OCI-LY1 (cell line): Measurements from ENCODE around the gene LUC7L2.
"Not testable (repeated sequence)": the region's sequence is repeated elsewhere in the genome, so short reads cannot be mapped to it uniquely, and the experiment has no call there.

Source experiments
- EZH2 ChIP-seq: fragments of 200-600 bp; sonication (generic), shearing (Covaris generic); IDR thresholded peaks from 2 replicates; pipeline ENCODE4 v1.8.0; 2017; ENCODE audit warnings: borderline replicate concordance, mixed run types, mild to moderate bottlenecking, antibody characterized with exemption, low read length, moderate library complexity, mixed read lengths
- TF ChIP-seq, protein P1 (sequence below): fragments of 200-600 bp; sonication (generic), shearing (Covaris generic); IDR thresholded peaks from 2 replicates; pipeline ENCODE4 v1.5.1; 2017; ENCODE audit warnings: mild to moderate bottlenecking, antibody characterized with exemption, low read length, moderate library complexity, mixed read lengths

DNA sequence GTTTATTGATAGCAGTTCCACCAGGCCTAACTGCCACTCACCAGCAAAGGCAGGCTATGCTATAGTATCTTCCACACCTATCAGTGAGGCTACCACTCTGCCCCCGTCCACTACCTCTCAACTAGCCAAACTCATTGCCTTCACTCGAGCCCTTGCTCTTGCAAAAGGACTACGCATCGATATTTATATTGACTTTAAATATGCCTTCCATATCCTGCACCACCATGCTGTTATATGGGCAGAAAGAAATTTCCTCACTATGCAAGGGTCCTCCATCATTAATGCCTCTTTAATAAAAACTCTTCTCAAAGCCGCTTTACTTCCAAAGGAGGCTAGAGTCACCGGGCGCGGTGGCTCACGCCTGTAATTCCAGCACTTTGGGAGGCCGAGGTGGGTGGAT lies 105.4 kb downstream of the LUC7L2 start:
- TF ChIP-seq, protein P1, sequence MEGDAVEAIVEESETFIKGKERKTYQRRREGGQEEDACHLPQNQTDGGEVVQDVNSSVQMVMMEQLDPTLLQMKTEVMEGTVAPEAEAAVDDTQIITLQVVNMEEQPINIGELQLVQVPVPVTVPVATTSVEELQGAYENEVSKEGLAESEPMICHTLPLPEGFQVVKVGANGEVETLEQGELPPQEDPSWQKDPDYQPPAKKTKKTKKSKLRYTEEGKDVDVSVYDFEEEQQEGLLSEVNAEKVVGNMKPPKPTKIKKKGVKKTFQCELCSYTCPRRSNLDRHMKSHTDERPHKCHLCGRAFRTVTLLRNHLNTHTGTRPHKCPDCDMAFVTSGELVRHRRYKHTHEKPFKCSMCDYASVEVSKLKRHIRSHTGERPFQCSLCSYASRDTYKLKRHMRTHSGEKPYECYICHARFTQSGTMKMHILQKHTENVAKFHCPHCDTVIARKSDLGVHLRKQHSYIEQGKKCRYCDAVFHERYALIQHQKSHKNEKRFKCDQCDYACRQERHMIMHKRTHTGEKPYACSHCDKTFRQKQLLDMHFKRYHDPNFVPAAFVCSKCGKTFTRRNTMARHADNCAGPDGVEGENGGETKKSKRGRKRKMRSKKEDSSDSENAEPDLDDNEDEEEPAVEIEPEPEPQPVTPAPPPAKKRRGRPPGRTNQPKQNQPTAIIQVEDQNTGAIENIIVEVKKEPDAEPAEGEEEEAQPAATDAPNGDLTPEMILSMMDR: not testable (repeated sequence)
- TF ChIP-seq EZH2: not testable (repeated sequence)
